Loucy (cell line): ENCODE measurements around the gene TOR1AIP2.

Source experiments
- EZH2phosphoT487 ChIP-seq: fragments of 200-600 bp; IDR thresholded peaks from 2 replicates; pipeline ENCODE4 v1.6.1; 2018; ENCODE audit warnings: antibody characterized with exemption, mild to moderate bottlenecking, moderate library complexity, borderline replicate concordance
- TF ChIP-seq, protein P1 (sequence below): fragments of 200-600 bp; sonication (generic); conservative IDR thresholded peaks from 2 replicates; pipeline ENCODE4 v1.5.1; 2014; ENCODE audit warnings: mild to moderate bottlenecking, antibody characterized with exemption, low read length

GRCh38 chr1:179814546-179814838, 63.1 kb downstream of the TOR1AIP2 start:
- TF ChIP-seq, protein P1, sequence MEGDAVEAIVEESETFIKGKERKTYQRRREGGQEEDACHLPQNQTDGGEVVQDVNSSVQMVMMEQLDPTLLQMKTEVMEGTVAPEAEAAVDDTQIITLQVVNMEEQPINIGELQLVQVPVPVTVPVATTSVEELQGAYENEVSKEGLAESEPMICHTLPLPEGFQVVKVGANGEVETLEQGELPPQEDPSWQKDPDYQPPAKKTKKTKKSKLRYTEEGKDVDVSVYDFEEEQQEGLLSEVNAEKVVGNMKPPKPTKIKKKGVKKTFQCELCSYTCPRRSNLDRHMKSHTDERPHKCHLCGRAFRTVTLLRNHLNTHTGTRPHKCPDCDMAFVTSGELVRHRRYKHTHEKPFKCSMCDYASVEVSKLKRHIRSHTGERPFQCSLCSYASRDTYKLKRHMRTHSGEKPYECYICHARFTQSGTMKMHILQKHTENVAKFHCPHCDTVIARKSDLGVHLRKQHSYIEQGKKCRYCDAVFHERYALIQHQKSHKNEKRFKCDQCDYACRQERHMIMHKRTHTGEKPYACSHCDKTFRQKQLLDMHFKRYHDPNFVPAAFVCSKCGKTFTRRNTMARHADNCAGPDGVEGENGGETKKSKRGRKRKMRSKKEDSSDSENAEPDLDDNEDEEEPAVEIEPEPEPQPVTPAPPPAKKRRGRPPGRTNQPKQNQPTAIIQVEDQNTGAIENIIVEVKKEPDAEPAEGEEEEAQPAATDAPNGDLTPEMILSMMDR = no peak
- TF ChIP-seq EZH2phosphoT487 = no peak
